VCaP (cell line): Measurements from ENCODE around the gene PTPRN2.
"Not testable (repeated sequence)": the region's sequence is repeated elsewhere in the genome, so short reads cannot be mapped to it uniquely, and the experiment has no call there.

Experiments used
- H3K27ac ChIP-seq: fragments of 450-650 bp; 2 replicates; pipeline ENCODE4 v1.5.1; 2017
- CTCF ChIP-seq: fragments of 450-650 bp; conservative IDR thresholded peaks from 2 replicates; pipeline ENCODE4 v1.5.1; 2017; ENCODE audit warnings: mild to moderate bottlenecking, moderate library complexity

The PTPRN2 gene

GRCh38 chr7:158461824-158462223 is 125.8 kb downstream of the PTPRN2 start:
- no peak for TF ChIP-seq CTCF
- H3K27ac ChIP-seq, result no peak overlapping the region

GRCh38 chr7:158460665-158461064 is 127.0 kb downstream of the PTPRN2 start:
- TF ChIP-seq CTCF, result no peak
- no peak overlapping the region for H3K27ac ChIP-seq

GRCh38 chr7:158458716-158459282 is 128.8 kb downstream of the PTPRN2 start:
- no peak for TF ChIP-seq CTCF
- H3K27ac ChIP-seq, result no peak overlapping the region

- H3K27ac ChIP-seq, result no peak overlapping the region
- TF ChIP-seq CTCF, result no peak
Measured at GRCh38 chr7:158458096-158458495, 129.5 kb downstream of the PTPRN2 start.

- not testable (repeated sequence) for H3K27ac ChIP-seq
Measured at GRCh38 chr7:158457586-158457985, 130.0 kb downstream of the PTPRN2 start.

GRCh38 chr7:158454631-158455030 is 133.0 kb downstream of the PTPRN2 start:
- TF ChIP-seq CTCF, result no peak

GRCh38 chr7:158453663-158454062 is 134.0 kb downstream of the PTPRN2 start:
- TF ChIP-seq CTCF, result no peak

More at GRCh38 chr7:158454631-158455030, 133.0 kb downstream of the PTPRN2 start:
- no peak overlapping the region for H3K27ac ChIP-seq

GRCh38 chr7:158452331-158452730 is 135.3 kb downstream of the PTPRN2 start:
- no peak for TF ChIP-seq CTCF

More at GRCh38 chr7:158453663-158454062, 134.0 kb downstream of the PTPRN2 start:
- no peak overlapping the region for H3K27ac ChIP-seq

More at GRCh38 chr7:158452331-158452730, 135.3 kb downstream of the PTPRN2 start:
- H3K27ac ChIP-seq, result no peak overlapping the region
